Activated T-helper 1 cell treated with anti-CD3 and anti-CD28 coated beads, Interleukin-2, amount 50 U/mL, for 16 hours (primary cell): ENCODE data around the gene DHCR24.

Experiments
- DNase-seq, 2 donors: peaks; one replicate each; pipeline ENCODE4 v3.0.0-alpha.2; 2020; ENCODE audit warnings: low read depth in 1 of 2, low spot score in 1 of 2

DHCR24 gene

DNA sequence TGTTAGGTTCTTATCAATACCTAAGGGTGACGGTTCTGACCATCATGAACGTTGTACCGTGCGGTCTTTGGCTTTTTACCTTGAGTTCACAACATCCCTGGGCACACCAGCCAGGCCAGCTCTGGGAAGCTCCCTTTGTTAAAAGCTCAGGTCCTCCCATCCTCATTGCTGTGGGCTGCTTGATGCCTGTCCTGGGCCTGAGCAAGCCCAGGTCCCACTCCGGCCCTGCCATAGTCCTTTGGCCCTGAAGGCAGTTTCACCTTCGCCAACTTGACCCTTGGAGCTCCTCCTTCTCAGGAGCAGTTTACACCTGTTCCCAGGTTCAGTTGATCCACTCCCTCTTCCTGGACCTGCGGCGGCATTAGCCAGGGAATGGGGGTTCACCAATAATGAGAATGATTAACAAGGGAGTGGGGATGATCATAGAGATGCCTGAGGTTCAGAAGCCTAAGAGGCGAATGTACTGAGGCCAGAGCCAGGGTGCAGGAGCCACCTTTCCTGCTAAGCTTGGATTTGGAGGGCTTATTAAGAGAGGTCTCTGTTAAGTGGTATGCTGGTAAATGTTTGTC, 40.2 kb downstream of the DHCR24 start:
- DNase-seq = no peak

DNA sequence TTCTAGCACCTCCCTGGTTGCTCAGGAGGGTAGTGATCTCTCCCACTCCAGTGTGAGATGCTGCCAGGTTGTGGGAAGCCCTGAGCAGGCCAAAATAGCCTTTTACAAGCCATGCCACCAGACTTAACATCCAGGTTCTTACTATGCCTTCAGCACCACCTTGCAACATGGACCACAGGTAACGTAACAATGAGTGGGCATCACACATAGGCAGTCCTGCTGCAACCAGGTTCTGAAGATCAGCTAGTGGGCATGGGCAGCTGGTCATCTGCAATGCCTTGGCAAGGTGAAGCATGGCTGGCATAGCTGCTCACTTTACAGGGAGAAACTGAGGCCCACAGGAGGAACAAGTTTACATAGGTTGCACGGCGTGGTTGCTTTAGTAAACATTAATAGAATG, 40.7 kb downstream of the DHCR24 start:
- DNase-seq = no peak

DNA sequence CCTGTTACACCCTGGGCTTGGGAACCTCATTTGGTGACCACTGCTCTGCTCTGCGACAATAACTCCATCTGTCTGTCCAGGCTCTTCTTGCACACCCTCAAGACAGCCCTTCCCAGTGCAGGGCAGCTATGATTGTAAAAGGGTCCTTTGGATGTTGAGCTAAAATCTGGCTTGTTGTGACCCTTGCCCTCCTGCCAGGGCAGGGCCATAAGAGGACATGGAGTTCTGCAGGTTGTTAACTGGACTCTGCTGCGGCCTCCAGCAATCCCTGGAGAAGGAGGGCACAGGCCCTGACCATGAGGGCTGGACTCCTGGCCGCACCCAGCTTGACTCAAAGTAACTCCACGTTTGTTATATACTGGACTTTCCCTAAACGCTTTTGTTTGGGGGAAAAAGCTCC, 41.2 kb downstream of the DHCR24 start:
- no peak for DNase-seq

GRCh38 chr1:54844564-54844963, 42.4 kb downstream of the DHCR24 start:
- DNase-seq = no peak

DNA sequence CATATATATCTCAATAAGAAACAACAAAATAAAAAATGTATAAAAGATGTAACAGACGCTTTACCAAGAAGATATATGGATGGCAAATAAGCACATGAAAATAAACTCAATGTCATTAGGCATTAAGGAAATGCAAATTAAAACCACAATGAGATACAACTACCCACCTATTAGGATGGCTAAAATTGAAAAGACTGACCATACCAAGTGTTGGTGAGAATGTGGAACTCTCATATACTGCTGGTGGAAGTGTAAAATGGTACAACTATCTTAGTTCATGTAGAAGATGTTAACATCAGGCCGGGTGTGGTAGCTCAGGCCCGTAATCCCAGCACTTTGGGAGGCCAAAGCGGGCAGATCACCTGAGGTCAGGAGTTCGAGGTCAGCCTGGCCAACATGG, 43.5 kb downstream of the DHCR24 start:
- DNase-seq = no peak

- no peak for DNase-seq
Observed at GRCh38 chr1:54842963-54843362, 44.0 kb downstream of the DHCR24 start.

DNA sequence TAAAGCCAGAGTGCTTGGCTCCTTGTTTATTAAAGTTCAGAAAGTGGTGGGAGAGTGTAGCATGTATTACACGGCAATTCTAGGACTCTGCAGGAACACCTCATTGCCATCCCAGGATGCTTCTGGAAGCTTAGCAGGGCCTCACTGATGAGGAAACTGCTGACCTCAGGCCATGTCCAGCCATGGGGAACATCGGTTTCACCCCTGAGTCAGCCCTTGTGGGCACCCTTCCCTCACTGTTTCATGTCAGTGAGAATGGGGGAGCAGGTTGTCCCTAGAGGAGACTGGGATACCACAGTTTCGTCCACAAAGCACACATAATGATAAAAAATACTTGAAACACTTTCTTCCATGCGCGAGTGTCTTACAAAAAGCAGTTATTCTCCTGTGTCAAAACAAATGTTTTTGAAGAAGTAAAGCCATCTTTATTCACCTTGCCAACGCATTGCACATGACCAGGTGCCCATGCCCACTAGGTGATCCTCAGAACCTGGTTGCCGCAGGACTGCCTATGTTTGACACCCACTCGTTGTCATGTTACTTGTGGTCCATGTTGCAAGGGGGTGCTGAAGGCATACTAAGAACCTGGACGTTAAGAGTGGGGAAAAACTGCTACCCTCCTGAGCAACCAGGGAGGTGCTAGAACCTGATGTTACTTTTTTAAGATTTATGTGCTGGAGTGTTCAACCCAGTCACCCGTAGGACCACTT, 44.6 kb downstream of the DHCR24 start:
- no peak for DNase-seq

- no peak for DNase-seq
Observed at GRCh38 chr1:54839824-54840223, 47.2 kb downstream of the DHCR24 start.

- DNase-seq = no peak
Observed at GRCh38 chr1:54838565-54839180, 48.3 kb downstream of the DHCR24 start.

DNA sequence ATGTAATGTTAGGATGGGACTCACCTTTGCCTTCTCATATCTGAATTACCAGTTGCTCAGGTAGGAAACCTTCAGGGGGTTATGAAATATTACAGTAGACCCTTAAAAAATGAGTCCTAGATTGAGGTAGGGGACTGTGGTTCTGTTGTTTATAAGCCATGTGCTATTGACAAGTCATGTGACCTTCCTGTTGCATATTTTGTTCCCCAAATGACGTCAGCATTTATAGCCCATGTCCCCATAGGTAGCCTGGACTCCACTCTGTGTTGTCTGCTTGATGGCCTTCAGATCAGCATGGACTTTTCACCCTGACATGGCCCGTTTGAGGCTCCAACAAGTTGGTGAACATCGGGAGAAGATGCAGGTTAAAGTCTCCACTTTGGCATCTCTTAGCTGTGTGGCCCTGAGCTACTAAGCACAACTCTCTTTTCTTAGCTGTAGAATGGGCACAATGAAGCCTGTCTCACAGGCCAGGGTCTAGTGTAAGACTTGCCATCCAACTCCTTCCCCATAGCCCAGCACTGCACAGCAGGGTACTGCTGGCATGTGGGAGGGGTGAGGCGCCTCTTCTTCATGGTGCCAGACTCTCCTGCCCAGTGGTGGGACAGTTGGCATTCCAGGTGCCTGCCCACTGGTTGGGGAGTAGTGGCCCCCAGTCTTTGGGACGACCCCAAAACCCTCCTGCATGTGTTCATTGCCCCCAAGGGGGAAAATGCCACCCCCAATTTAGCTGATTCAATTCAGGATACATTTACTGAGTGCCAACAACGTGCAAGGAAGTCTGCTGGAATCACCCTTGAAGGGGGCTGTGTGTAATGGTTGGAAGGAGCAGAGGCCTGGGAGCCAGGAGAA, 49.8 kb downstream of the DHCR24 start:
- no peak for DNase-seq

GRCh38 chr1:54836594-54836993, 50.4 kb downstream of the DHCR24 start:
- no peak for DNase-seq

DNA sequence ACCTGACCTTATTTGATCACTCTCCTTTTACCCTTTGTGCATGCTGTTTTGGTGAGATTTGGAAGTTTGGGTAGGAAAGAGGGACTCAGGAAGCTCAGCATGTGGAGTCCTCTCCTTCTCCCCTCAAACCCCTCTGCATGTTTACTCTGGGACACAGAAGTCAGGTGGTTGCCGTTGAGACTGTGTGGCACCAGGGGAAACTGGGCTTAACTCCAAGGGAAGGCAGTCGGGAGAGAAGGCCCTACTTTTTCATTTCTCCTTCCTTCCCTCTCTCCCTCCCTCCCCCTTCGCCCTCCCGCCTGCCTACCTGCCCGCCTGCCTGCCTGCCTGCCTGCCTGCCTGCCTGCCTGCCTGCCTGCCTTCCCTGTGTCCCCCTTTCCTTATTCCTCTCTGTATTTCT, 51.0 kb downstream of the DHCR24 start:
- DNase-seq = no peak

- DNase-seq = no peak
Observed at GRCh38 chr1:54835131-54835898, 51.7 kb downstream of the DHCR24 start.

DNA sequence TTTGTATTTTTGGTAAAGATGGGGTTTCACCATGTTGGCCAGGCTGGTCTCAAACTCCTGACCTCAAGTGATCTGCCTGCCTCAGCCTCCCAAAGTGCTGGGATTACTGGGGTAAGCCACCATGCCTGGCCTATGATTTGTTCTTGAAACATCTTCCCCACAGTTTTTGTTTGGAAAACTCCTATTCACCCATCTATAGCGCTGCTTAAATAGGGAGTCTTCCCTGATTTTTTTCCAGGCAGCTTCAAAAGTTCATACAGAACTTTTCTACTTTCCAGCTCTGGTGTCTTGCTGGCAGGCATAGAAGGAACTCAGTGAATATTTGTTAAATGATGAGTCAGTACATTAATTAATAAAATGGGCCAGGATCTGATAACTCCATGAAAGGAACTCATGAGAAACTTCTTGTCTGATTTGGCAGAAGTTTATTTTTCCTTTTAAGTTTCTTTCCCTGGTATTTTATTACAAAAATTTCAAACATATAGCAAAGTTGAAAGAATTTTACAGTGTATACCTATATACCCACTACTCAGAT, 52.9 kb downstream of the DHCR24 start:
- DNase-seq = no peak

- DNase-seq = no peak
Observed at GRCh38 chr1:54833121-54833520, 53.9 kb downstream of the DHCR24 start.

DNA sequence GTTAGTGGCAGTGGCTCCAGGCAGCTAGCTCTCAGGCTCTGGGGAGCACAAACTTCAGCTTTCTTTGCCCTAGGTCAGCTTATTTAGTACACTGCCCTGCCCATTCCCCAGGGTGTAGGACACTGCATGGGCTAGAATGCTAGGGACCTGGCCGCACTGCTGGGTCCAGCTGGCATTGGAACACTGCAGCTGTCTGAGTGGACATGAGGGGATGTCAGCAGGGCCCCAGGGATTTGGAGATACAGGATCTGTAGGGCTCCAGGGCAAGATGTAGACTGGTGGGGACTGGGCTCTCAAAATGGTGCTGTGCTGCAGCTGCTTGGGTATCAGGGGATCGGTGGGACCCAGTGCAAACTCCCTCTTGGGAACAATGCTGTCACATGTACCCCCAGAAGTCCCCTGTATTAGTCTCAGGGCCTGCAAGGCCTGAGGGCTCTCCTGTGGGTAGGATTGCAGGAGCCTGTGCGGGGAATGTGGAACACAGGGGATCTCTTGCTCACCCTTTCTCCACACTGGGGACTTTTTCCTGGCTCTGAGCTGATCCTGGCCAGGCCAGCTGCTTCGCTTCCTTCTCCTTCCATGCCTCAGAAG, 60.7 kb downstream of the DHCR24 start:
- DNase-seq = no peak

- no peak for DNase-seq
Observed at GRCh38 chr1:54825696-54826095, 61.3 kb downstream of the DHCR24 start.

GRCh38 chr1:54823670-54824069, 63.3 kb downstream of the DHCR24 start:
- no peak for DNase-seq

- no peak for DNase-seq
Observed at GRCh38 chr1:54819733-54820132, 67.3 kb downstream of the DHCR24 start.

DNA sequence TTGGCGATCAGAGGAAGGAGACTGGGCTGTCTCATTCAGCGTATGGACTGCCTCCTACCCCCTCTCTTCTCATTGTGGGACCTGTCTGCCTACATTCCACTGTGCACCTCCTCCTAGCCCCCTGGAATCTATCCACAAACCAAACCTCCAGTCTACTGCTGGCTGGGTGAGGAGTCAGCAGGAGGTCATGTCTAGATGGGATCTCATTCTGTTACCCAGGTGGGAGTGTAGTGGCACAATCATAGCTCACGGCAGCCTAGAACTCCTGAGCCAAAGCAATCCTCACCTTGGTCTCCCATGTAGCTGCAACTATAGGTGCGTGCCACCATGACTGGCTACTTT, 67.8 kb downstream of the DHCR24 start:
- DNase-seq = no peak
